ENCODE measurements around the gene SUSD1. TPM values are rescaled to one million over a fixed set of nuclear protein-coding genes. Genes with fewer than 3 reads are reported as not detected.
A peak's percentile ranks its signal among the peaks of the same experiment; 100 is the strongest.

Gene SUSD1
- polyA plus RNA-seq, 1 donor = 9.7 TPM

GRCh38 chr9:112069318-112070169 lies 105.6 kb downstream of the SUSD1 start:
- no peak for DNase-seq (ENCODE audit: low read depth)

GRCh38 chr9:112065806-112066606 lies 109.1 kb downstream of the SUSD1 start:
- no peak for DNase-seq (ENCODE audit: low read depth)

- no peak for DNase-seq (ENCODE audit: low read depth)
These were observed 110.2 kb downstream of the SUSD1 start for GRCh38 chr9:112064871-112065270.

GRCh38 chr9:112063586-112063985 lies 111.5 kb downstream of the SUSD1 start:
- no peak for DNase-seq (ENCODE audit: low read depth)

GRCh38 chr9:112063151-112063550 lies 111.9 kb downstream of the SUSD1 start:
- DNase-seq (ENCODE audit: low read depth) = no peak

GRCh38 chr9:112061152-112061740 lies 113.9 kb downstream of the SUSD1 start:
- peak; percentile 75 for DNase-seq (ENCODE audit: low read depth)

GRCh38 chr9:112059966-112060320 lies 115.2 kb downstream of the SUSD1 start:
- DNase-seq (ENCODE audit: low read depth) = no peak

GRCh38 chr9:112059145-112059965 lies 115.7 kb downstream of the SUSD1 start:
- no peak for DNase-seq (ENCODE audit: low read depth)

GRCh38 chr9:112056996-112057395 lies 118.1 kb downstream of the SUSD1 start:
- DNase-seq (ENCODE audit: low read depth) = no peak

GRCh38 chr9:112054916-112055315 lies 120.2 kb downstream of the SUSD1 start:
- no peak for DNase-seq (ENCODE audit: low read depth)

- no peak for DNase-seq (ENCODE audit: low read depth)
These were observed 123.3 kb downstream of the SUSD1 start for GRCh38 chr9:112051812-112052211.

- DNase-seq (ENCODE audit: low read depth) = peak; percentile 88
These were observed 124.3 kb downstream of the SUSD1 start for GRCh38 chr9:112050544-112051475.

GRCh38 chr9:112049811-112050516 lies 125.1 kb downstream of the SUSD1 start:
- no peak for DNase-seq (ENCODE audit: low read depth)

- DNase-seq (ENCODE audit: low read depth) = no peak
These were observed 126.0 kb downstream of the SUSD1 start for GRCh38 chr9:112048924-112049691.

- DNase-seq (ENCODE audit: low read depth) = no peak
These were observed 127.5 kb downstream of the SUSD1 start for GRCh38 chr9:112047538-112048066.

- no peak for DNase-seq (ENCODE audit: low read depth)
These were observed 128.9 kb downstream of the SUSD1 start for GRCh38 chr9:112046181-112046580.

- no peak for DNase-seq (ENCODE audit: low read depth)
These were observed 130.2 kb downstream of the SUSD1 start for GRCh38 chr9:112044881-112045280.

GRCh38 chr9:112044186-112044585 lies 130.9 kb downstream of the SUSD1 start:
- no peak for DNase-seq (ENCODE audit: low read depth)

GRCh38 chr9:112043423-112043822 lies 131.7 kb downstream of the SUSD1 start:
- no peak for DNase-seq (ENCODE audit: low read depth)
